ENCODE data around the gene SARDH.

Gene SARDH

GRCh38 chr9:133737774-133738639 is at the start of gene SARDH:
Gene SARDH, minus strand, starts transcription at chr9:133738352. Its CDS starts 4,179 bp downstream, at chr9:133734173.
- peak; percentile 10 for DNase-seq

DNA sequence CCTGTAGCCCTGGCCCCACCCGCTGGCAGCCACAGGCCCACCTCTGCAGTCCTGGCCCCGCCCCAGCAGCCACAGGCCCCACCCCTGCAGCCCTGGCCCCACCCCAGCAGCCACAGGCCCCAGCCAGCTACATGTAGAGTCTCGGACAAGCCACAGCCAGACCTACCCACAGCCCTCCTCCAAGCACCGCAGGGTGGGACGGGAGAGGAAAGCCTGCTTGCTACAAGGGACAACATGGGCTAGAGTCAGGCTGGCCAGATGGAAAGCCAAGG is 49.5 kb upstream of the SARDH start:
- no peak for DNase-seq

DNA sequence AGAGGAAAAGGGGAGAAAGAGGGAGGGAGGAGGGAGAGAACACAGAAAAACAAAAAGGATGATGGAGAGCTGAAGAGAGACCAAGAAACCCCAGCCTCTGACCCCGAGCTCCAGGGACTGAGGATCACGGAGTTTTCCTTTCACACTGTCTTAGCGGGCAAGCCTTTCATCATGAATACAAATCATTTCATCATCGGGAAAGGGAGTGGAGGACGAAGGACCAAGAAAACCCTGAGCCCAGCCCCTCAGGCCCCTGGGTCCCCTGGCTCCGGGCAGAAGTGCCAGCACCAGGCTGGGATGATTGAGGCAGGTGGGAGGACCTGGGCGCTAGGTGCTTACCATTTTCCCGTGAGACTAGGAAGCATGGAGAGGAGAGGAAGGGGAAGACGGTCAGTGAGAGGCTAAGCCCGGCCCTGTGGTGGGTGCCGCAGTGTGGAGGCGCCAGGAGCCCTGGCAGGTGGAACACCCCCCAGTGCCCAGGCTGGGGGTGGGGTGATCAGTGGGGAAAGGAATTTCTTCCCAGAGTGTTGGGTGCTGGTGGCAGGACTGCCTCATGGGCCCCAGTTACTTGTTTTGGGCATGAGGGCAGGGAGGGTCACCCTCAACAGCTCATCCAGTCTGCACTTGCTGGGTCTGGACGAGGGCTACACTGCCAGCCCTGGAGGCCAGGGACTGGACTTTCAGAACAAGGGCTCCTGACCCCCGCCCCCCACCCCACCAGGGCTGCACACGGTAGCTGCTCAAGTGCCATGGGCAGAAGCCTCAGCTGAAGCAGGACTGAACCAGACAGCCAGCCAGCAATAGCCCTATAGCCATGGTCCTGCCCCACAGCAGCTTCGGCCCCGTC is 49.0 kb upstream of the SARDH start:
- no peak for DNase-seq

DNA sequence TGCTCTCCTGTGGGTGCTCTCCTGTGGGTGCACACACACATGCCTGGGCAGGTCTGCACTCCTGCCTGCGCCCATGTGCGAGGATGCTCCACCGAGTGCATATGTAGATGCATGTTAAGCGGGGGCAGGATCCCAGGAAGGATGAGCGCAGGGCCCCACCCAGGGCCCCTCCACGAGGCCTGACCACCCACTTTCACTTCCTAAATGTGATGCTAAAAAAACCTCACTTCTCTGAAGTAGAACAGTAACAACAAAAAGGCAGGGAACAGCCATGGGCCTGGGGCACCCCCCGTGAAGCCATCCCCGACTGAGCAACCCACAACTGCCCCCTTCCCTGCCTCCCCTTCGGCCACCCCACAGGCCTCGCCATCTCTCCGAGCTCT is 48.2 kb upstream of the SARDH start:
- DNase-seq, result no peak

DNA sequence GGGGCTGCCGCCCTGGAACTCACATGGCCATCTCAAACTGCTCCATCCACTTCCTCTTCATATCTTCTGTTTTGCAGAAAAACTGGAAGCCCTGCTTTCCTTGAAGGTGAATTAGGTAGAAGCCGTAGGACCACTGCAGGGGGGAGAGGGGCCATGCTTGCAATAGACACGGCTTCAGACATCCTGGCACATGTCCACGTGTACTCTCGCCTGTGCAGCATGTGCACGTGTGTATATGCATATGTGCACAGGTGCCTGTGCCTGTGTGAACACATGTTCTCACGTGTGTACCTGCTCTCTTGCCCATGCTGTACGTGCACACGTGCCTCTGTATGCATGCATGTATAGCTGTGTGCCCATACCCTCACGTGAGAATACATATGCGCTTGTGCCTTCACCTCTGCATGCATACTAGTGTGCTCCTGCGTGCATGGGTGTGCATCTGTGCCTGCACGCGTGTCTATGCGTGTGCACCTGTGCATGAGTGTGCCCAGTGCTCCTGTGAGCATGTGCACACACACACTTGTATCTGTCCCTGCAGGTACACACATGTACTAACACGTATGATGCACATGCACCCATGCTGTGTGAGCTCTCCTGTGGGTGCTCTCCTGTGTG is 47.7 kb upstream of the SARDH start:
- DNase-seq, result no peak

- no peak for DNase-seq
These were observed 46.8 kb upstream of the SARDH start for GRCh38 chr9:133784731-133785561.

- no peak for DNase-seq
These were observed 45.2 kb upstream of the SARDH start for GRCh38 chr9:133783331-133783731.

DNA sequence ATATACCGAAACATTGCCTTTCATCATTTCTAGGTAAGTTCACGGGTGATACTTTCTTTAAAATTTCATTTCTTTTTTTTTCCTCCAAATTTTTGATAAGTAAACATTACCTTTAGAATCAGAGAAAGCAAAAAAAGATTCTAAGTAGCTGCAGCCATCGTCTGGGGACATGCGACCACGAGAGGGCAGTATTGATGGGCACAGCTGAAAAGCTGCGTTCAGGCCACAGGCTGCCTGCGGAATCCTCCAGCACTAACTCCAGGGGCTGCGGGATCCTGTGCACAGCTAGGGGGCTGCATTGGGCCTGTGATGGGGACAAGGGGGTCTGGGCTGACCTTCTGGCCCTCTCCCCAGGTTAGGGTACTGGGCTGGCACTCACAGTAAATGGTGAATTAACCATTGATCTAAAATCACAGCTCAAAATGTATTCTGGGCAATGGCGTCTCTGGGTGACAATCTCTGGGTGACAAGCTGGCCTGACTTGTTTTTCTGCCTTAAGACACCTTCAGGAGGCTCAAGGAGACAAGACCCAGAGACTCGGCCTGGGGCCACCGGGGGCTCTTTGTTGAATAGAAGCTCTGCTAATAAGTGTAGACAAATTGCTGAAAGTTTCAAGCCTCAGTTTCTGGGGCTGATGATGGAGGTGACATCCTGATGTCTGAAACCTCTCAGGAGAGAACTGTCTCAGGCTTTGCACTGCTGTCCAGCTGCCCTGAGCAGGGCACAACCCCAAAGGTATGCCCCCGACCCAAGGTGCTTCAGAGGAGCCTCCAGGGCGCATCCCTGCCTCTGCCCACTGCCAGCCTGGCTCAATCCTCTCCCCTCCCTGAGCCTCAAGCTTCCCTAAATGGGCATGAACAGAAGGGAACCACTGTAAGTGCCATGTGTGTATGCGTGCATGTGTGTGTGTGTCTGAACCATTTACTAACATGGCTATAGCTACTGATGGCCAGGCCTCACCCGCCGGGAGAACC is 44.3 kb upstream of the SARDH start:
- DNase-seq, result no peak

- no peak for DNase-seq
These were observed 43.6 kb upstream of the SARDH start for GRCh38 chr9:133781828-133782135.

- DNase-seq, result no peak
These were observed 43.0 kb upstream of the SARDH start for GRCh38 chr9:133780962-133781827.

- no peak for DNase-seq
These were observed 42.3 kb upstream of the SARDH start for GRCh38 chr9:133780404-133780945.

- DNase-seq, result no peak
These were observed 41.6 kb upstream of the SARDH start for GRCh38 chr9:133779516-133780403.

- no peak for DNase-seq
These were observed 40.9 kb upstream of the SARDH start for GRCh38 chr9:133779081-133779480.

GRCh38 chr9:133778336-133779013 is 40.3 kb upstream of the SARDH start:
- DNase-seq, result no peak

DNA sequence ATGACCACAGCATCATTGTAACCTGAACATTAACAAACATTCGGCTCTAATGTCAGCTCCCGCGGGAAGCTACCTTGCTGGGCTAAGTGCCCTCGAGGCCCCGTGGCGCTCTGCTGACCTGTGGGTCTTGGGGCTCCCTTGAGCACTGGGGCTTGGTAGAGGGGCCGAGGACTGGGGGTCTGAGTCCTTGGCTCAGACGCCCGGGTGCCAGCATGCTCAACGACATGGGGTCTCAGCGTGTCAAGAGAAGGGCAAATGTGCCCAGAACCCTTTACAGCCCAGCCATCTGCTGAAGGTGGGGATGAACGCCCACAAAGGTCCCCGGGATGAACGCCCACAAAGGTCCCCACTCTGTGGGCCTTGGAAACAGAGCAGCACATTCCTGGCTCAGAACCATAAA is 39.7 kb upstream of the SARDH start:
- no peak for DNase-seq

DNA sequence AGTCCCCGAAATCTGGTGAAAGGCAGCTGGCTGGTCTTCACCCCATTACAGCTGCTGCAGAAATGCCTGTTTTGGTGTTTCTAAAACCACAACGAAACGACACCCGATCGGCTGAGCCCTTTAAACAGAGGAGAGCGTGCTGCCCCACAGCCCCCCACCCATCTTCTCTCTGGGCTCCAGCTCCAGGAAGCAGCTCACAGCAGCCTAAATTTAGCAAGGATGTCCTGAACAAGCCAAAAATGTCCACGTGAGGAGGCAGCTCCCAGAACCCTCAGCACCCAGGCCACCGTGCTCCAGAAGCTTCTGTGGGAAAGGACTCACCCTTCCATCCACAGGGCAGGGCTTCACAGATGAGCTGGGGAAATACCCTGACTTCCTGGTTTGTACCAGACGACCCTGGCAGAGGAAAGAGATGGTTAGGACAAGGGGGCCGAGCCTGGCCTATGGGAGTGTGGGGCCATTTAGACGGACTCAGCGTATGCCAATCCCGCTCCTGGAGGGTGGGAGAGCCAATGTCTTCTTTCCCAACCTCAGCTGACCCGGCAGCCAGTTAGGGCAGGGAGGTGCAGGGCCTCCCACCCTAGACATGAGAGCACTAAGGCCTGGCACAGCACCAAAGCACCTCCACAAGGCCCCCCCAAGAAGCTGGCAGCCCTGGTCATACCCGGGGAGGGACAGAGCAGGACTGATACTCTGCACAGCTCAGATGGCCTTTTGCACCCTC is 39.1 kb upstream of the SARDH start:
- DNase-seq, result no peak

DNA sequence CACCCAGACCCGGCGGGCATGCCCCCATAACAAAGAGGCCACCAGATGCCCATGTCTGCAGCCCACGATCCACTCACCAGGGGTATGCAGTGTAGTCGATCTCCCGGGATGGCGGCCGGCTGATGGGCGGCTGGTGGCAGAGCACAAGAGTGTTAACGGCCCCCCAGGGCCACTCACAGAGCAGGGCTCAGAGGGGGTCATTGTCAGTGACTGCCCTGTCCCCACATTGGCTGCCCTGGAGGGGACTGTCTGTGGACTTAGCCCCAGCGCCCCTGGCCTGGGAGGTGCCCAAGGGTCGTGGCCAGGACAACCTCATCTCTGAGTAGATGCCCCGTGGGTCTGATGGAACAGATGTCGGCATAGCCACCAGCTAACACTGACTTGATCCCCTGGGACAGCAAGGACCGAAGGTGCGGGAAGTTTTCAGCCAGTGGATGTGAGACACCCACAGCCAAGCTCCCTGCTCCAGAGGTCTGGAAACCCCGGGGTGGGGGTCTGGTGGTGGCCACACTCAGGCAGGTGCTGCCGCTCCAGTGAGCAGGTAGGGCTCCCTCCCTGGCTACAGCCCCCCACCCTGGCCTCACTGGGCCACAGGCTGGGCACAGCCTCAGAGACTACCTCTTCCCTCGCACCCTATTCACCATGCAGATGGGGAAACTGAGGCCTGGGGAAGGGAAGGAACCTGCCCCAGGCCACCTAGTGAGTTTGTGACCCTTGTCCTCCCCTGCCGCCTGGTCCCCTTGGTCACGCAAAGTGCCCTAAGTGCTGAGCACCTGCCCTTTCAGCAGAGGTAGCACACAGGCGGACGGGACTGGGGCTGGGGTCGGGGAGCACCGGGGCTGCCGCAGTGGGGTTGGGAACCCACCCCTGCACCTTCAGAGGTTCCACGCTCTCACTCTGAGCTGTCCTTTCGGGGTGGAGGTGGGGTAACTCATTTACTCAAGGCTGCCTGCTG is 38.1 kb upstream of the SARDH start:
- no peak for DNase-seq

All from GF-D8 (cell line).